GM23338 (cell line): ENCODE results near the gene CABLES1. TPM values are rescaled to one million over a fixed set of nuclear protein-coding genes. Genes with fewer than 3 reads are reported as not detected.

Experiments
- ATAC-seq: fragments of 200-7000 bp; cut with Tn5 transposase; 3 replicates; pipeline ENCODE4 v1.9.1; 2020
- DNase-seq: peaks from one replicate; pipeline ENCODE4 v3.0.0-alpha.2; 2015; ENCODE audit warnings: low spot score
- H2AFZ ChIP-seq: fragments of 200-600 bp; sonication (generic); 2 replicates; pipeline ENCODE4 v1.8.0; 2016; ENCODE audit warnings: antibody characterized with exemption, mild to moderate bottlenecking, moderate library complexity
- H3F3A ChIP-seq: fragments of 200-600 bp; sonication (generic); replicated peaks from 2 replicates; pipeline ENCODE4 v1.8.0; 2017; ENCODE audit warnings: antibody characterized with exemption, mixed run types, low read depth
- H3K27ac ChIP-seq: fragments of 200-600 bp; sonication (generic); 2 replicates; pipeline ENCODE4 v1.6.1; 2016; ENCODE audit warnings: low read depth
- H3K27me3 ChIP-seq: fragments of 200-600 bp; sonication (generic); 2 replicates; pipeline ENCODE4 v1.8.0; 2016; ENCODE audit warnings: mild to moderate bottlenecking, mixed run types, moderate library complexity; ENCODE audit not compliant: insufficient read depth
- H3K36me3 ChIP-seq: fragments of 200-600 bp; sonication (generic); 2 replicates; pipeline ENCODE4 v1.8.0; 2016; ENCODE audit warnings: mild to moderate bottlenecking; ENCODE audit not compliant: insufficient read depth
- H3K4me1 ChIP-seq: fragments of 200-600 bp; sonication (generic); 2 replicates; pipeline ENCODE4 v1.8.0; 2016; ENCODE audit warnings: mild to moderate bottlenecking, moderate library complexity; ENCODE audit not compliant: insufficient read depth
- H3K4me2 ChIP-seq: fragments of 200-600 bp; sonication (generic); 2 replicates; pipeline ENCODE4 v1.7.1; 2017; ENCODE audit warnings: mixed run types
- H3K4me3 ChIP-seq: fragments of 200-600 bp; sonication (generic); 2 replicates; pipeline ENCODE4 v1.6.1; 2016; ENCODE audit warnings: mixed run types
- H3K79me2 ChIP-seq: fragments of 200-600 bp; sonication (generic); replicated peaks from 2 replicates; pipeline ENCODE4 v1.8.0; 2017; ENCODE audit warnings: mild to moderate bottlenecking; ENCODE audit not compliant: insufficient read depth
- H3K9me2 ChIP-seq: fragments of 200-600 bp; sonication (generic); 2 replicates; pipeline ENCODE4 v1.8.0; 2017; ENCODE audit not compliant: insufficient read depth
- H4K20me1 ChIP-seq: fragments of 200-600 bp; sonication (generic); replicated peaks from 2 replicates; pipeline ENCODE4 v1.8.0; 2017; ENCODE audit warnings: mild to moderate bottlenecking; ENCODE audit not compliant: insufficient read depth
- H3K27ac Mint-ChIP-seq: 2 replicates; pipeline ENCODE4 v1.8.0; 2020; ENCODE audit warnings: inconsistent platforms, mild to moderate bottlenecking, moderate library complexity, mixed read lengths
- H3K27me3 Mint-ChIP-seq: 3 replicates; pipeline ENCODE4 v1.8.0; 2022; ENCODE audit warnings: low read depth, mild to moderate bottlenecking, moderate library complexity, mixed read lengths, inconsistent platforms; ENCODE audit not compliant: insufficient read depth, poor library complexity
- H3K36me3 Mint-ChIP-seq: 3 replicates; pipeline ENCODE4 v1.8.0; 2021; ENCODE audit warnings: low read depth, mild to moderate bottlenecking, inconsistent platforms, moderate library complexity, mixed read lengths
- H3K4me1 Mint-ChIP-seq: 3 replicates; pipeline ENCODE4 v1.8.0; 2020; ENCODE audit warnings: mild to moderate bottlenecking, inconsistent platforms, mixed read lengths
- H3K4me3 Mint-ChIP-seq: 3 replicates; pipeline ENCODE4 v1.8.0; 2021; ENCODE audit warnings: moderate library complexity, mild to moderate bottlenecking, inconsistent platforms, mixed read lengths
- H3K9me3 Mint-ChIP-seq: 3 replicates; pipeline ENCODE4 v1.8.0; 2020; ENCODE audit warnings: moderate library complexity, mild to moderate bottlenecking, inconsistent platforms, mixed read lengths
- CREB1 ChIP-seq: fragments of 250-450 bp; sonication (Bioruptor Pico); IDR thresholded peaks from 2 replicates; pipeline ENCODE4 v1.5.0; 2020; ENCODE audit warnings: low read depth, mild to moderate bottlenecking, moderate library complexity
- CTCF ChIP-seq, 2 experiments: fragments of 200-600 bp in 1 of 2; sonication (generic) in 1 of 2; conservative IDR thresholded peaks; 2 replicates each; pipeline versions ENCODE4 v1.5.1 to v1.6.1; 2016 to 2017; ENCODE audit warnings: antibody characterized with exemption in 2 of 2, low read depth in 2 of 2, mild to moderate bottlenecking in 2 of 2, moderate library complexity in 1 of 2
- JUNB ChIP-seq: IDR thresholded peaks from one replicate; pipeline ENCODE4 v1.6.1; 2016; ENCODE audit warnings: antibody characterized with exemption; ENCODE audit not compliant: unreplicated experiment
- POLR2AphosphoS5 ChIP-seq: IDR thresholded peaks from 2 replicates; pipeline ENCODE4 v1.6.1; 2016; ENCODE audit warnings: antibody characterized with exemption, low read depth
- ZNF462 ChIP-seq: fragments of 250-450 bp; sonication (Bioruptor Pico); IDR thresholded peaks from 2 replicates; pipeline ENCODE4 v1.5.0; 2020; ENCODE audit warnings: mild to moderate bottlenecking, moderate library complexity
- polyA plus RNA-seq: library from polyadenylated mRNA; unstranded; fragments of >200 nt; fragmentation: Nextera tagmentation; extraction: Ambion mirVana; gene quantifications from 2 replicates; pipeline ENCODE4 v1.2.1, GENCODE V29; 2016
- total RNA-seq: library from RNA; depleted of rRNA; stranded (reverse); fragments of >200 nt; shearing (Covaris generic); gene quantifications from 2 replicates; pipeline ENCODE4 v1.2.3, GENCODE V29; 2014

Gene CABLES1
- total and polyA plus RNA-seq, 2 experiments from 2014 or later = 2.6 to 12.4 TPM

- peak; percentile 93 for ATAC-seq
- H3K27ac Mint-ChIP-seq = 0 out of 2 replicates have a peak overlapping the region, but pooled peaks have one; percentile 4
- H3K4me2 ChIP-seq = no peak overlapping the region
- H3F3A ChIP-seq = no peaks in the 10 kb centered on the region
- no peaks in the 10 kb centered on the region; the same call in 1 of the 2 replicates for H3K79me2 ChIP-seq
- peaks cover 3% of the 10 kb centered on the region for H3K4me1 Mint-ChIP-seq
- H3K27me3 Mint-ChIP-seq = peaks cover 6% of the 10 kb centered on the region
- peaks cover 4% of the 10 kb centered on the region; the same call in 1 of the 2 replicates for H3K36me3 ChIP-seq
- no peak overlapping the region for H3K27ac ChIP-seq
- H3K9me2 ChIP-seq = no peaks in the 10 kb centered on the region
- H3K9me3 Mint-ChIP-seq = no peaks in the 10 kb centered on the region; the same call in 2 of the 3 replicates
- no peaks in the 10 kb centered on the region for H3K4me1 ChIP-seq
- H3K4me3 Mint-ChIP-seq = no peak overlapping the region
- peaks cover 44% of the 10 kb centered on the region for H3K36me3 Mint-ChIP-seq
- TF ChIP-seq CREB1 (CRISPR knock-in tag) (no peak), JUNB (no peak), CTCF (conservative IDR thresholded peaks at IDR 0.05; ENCODE audit: low read depth in 2 of 2) (peak; percentile 89 to 95), POLR2AphosphoS5 (no peak), ZNF462 (CRISPR knock-in tag) (no peak)
- H3K27me3 ChIP-seq = no peaks in the 10 kb centered on the region
- H3K4me3 ChIP-seq = no peak overlapping the region
- H2AFZ ChIP-seq = no peak overlapping the region
- peak; percentile 81 for DNase-seq
- H4K20me1 ChIP-seq = no peaks in the 10 kb centered on the region
Measured at GRCh38 chr18:23207191-23207955, 72.1 kb downstream of the CABLES1 start.
